CD4-positive, alpha-beta T cell treated with Interferon gamma for 1 hour (primary cell): ENCODE measurements around the gene COL26A1.
"Not testable (repeated sequence)": the region's sequence is repeated elsewhere in the genome, so short reads cannot be mapped to it uniquely, and the experiment has no call there.

Experiments
- DNase-seq: peaks from one replicate; pipeline ENCODE4 v3.0.0-alpha.2; 2020

The COL26A1 gene

GRCh38 chr7:101402835-101403234, 40.2 kb downstream of the COL26A1 start:
- DNase-seq = no peak

GRCh38 chr7:101405474-101406067, 42.9 kb downstream of the COL26A1 start:
- no peak for DNase-seq

- peak; percentile 14 for DNase-seq
These were observed 48.2 kb downstream of the COL26A1 start for GRCh38 chr7:101410743-101411507.

GRCh38 chr7:101411508-101411874, 48.8 kb downstream of the COL26A1 start:
- peak; percentile 34 for DNase-seq

- DNase-seq = no peak
These were observed 50.3 kb downstream of the COL26A1 start for GRCh38 chr7:101412976-101413375.

- DNase-seq = no peak
These were observed 56.0 kb downstream of the COL26A1 start for GRCh38 chr7:101418694-101419093.

- DNase-seq = no peak
These were observed 57.2 kb downstream of the COL26A1 start for GRCh38 chr7:101419831-101420230.

- DNase-seq = no peak
These were observed 57.8 kb downstream of the COL26A1 start for GRCh38 chr7:101420436-101420835.

GRCh38 chr7:101422356-101423195, 59.9 kb downstream of the COL26A1 start:
- DNase-seq = no peak

GRCh38 chr7:101426303-101427011, 63.8 kb downstream of the COL26A1 start:
- DNase-seq = no peak

GRCh38 chr7:101428093-101428866, 65.6 kb downstream of the COL26A1 start:
- DNase-seq = no peak

GRCh38 chr7:101432316-101432715, 69.6 kb downstream of the COL26A1 start:
- DNase-seq = no peak

GRCh38 chr7:101433688-101434087, 71.0 kb downstream of the COL26A1 start:
- DNase-seq = no peak

- not testable (repeated sequence) for DNase-seq
These were observed 71.5 kb downstream of the COL26A1 start for GRCh38 chr7:101434155-101434554.

GRCh38 chr7:101435461-101436220, 73.0 kb downstream of the COL26A1 start:
- DNase-seq = no peak

- no peak for DNase-seq
These were observed 73.6 kb downstream of the COL26A1 start for GRCh38 chr7:101436221-101436735.

GRCh38 chr7:101436857-101437576, 74.3 kb downstream of the COL26A1 start:
- no peak for DNase-seq

GRCh38 chr7:101441890-101442289, 79.2 kb downstream of the COL26A1 start:
- no peak for DNase-seq

- no peak for DNase-seq
These were observed 79.9 kb downstream of the COL26A1 start for GRCh38 chr7:101442426-101443070.

- DNase-seq = no peak
These were observed 87.4 kb downstream of the COL26A1 start for GRCh38 chr7:101450064-101450463.
